DMS53 (cell line): ENCODE measurements around the gene PTPDC1.
A peak's percentile ranks its signal among the peaks of the same experiment; 100 is the strongest.
"Not testable (repeated sequence)": the region's sequence is repeated elsewhere in the genome, so short reads cannot be mapped to it uniquely, and the experiment has no call there.

ENCODE experiments used
- DNase-seq: peaks from one replicate; lab custom pipeline; 2025; lab: John Stamatoyannopoulos, UW

Gene PTPDC1

GRCh38 chr9:94094219-94095145, 10.2 kb downstream of the PTPDC1 start:
- peak; percentile 22 for DNase-seq

- no peak for DNase-seq
Observed at GRCh38 chr9:94096819-94097577, 12.7 kb downstream of the PTPDC1 start.

- no peak for DNase-seq
Observed at GRCh38 chr9:94097788-94098414, 13.6 kb downstream of the PTPDC1 start.

GRCh38 chr9:94100152-94100879, 16.1 kb downstream of the PTPDC1 start:
- DNase-seq, result no peak

- DNase-seq, result no peak
Observed at GRCh38 chr9:94101162-94101853, 17.0 kb downstream of the PTPDC1 start.

- DNase-seq, result no peak
Observed at GRCh38 chr9:94108584-94108983, 24.3 kb downstream of the PTPDC1 start.

- no peak for DNase-seq
Observed at GRCh38 chr9:94110821-94111252, 26.6 kb downstream of the PTPDC1 start.

- no peak for DNase-seq
Observed at GRCh38 chr9:94111446-94111845, 27.2 kb downstream of the PTPDC1 start.

GRCh38 chr9:94112716-94113465, 28.6 kb downstream of the PTPDC1 start:
- no peak for DNase-seq

GRCh38 chr9:94120088-94120487, 35.8 kb downstream of the PTPDC1 start:
- DNase-seq, result not testable (repeated sequence)

GRCh38 chr9:94120854-94121376, 36.7 kb downstream of the PTPDC1 start:
- no peak for DNase-seq

GRCh38 chr9:94126844-94127243, 42.6 kb downstream of the PTPDC1 start:
- DNase-seq, result no peak

GRCh38 chr9:94127806-94128205, 43.5 kb downstream of the PTPDC1 start:
- no peak for DNase-seq

- DNase-seq, result no peak
Observed at GRCh38 chr9:94128580-94128979, 44.3 kb downstream of the PTPDC1 start.

- DNase-seq, result no peak
Observed at GRCh38 chr9:94134629-94135028, 50.4 kb downstream of the PTPDC1 start.

GRCh38 chr9:94135222-94135621, 51.0 kb downstream of the PTPDC1 start:
- no peak for DNase-seq

GRCh38 chr9:94139672-94140417, 55.6 kb downstream of the PTPDC1 start:
- no peak for DNase-seq

GRCh38 chr9:94140418-94140780, 56.1 kb downstream of the PTPDC1 start:
- no peak for DNase-seq
